PFSK-1 (cell line): ENCODE results near the gene GRAMD1B.

Experiments
- FOXP2 ChIP-seq: optimal IDR thresholded peaks from 2 replicates; pipeline ENCODE3; 2011; ENCODE audit warnings: borderline replicate concordance, control low read depth, inconsistent platforms; ENCODE audit not compliant: insufficient read depth; ENCODE audit errors: extremely low read length, extremely low read depth
- POLR2AphosphoS5 ChIP-seq: IDR thresholded peaks from 2 replicates; pipeline ENCODE4 v1.6.1; 2012; ENCODE audit warnings: low read depth, mild to moderate bottlenecking, control low read depth, low read length, moderate library complexity
- SIN3A ChIP-seq: IDR thresholded peaks from 2 replicates; pipeline ENCODE4 v1.6.1; 2012; ENCODE audit warnings: mild to moderate bottlenecking, low read length, moderate library complexity, borderline replicate concordance; ENCODE audit not compliant: insufficient read depth
- TAF1 ChIP-seq: IDR thresholded peaks from 2 replicates; pipeline ENCODE4 v1.6.1; 2012; ENCODE audit warnings: low read length, control low read depth, borderline replicate concordance; ENCODE audit not compliant: insufficient read depth
- TF ChIP-seq, protein P1 (sequence below), 2 experiments: IDR thresholded peaks; 2 replicates each; pipeline versions ENCODE4 v1.6.1 to v1.8.0; 2011 to 2012; ENCODE audit warnings: low read depth in 2 of 2, low read length in 2 of 2, control low read depth in 1 of 2, inconsistent platforms in 1 of 2, mild to moderate bottlenecking in 1 of 2, moderate library complexity in 1 of 2; ENCODE audit not compliant: insufficient read depth in 1 of 2

GRAMD1B gene

GRCh38 chr11:123392431-123392830, 37.6 kb upstream of the GRAMD1B start:
- TF ChIP-seq FOXP2 (no peak), TAF1 (no peak), POLR2AphosphoS5 (no peak), SIN3A (no peak)
- TF ChIP-seq, protein P1, sequence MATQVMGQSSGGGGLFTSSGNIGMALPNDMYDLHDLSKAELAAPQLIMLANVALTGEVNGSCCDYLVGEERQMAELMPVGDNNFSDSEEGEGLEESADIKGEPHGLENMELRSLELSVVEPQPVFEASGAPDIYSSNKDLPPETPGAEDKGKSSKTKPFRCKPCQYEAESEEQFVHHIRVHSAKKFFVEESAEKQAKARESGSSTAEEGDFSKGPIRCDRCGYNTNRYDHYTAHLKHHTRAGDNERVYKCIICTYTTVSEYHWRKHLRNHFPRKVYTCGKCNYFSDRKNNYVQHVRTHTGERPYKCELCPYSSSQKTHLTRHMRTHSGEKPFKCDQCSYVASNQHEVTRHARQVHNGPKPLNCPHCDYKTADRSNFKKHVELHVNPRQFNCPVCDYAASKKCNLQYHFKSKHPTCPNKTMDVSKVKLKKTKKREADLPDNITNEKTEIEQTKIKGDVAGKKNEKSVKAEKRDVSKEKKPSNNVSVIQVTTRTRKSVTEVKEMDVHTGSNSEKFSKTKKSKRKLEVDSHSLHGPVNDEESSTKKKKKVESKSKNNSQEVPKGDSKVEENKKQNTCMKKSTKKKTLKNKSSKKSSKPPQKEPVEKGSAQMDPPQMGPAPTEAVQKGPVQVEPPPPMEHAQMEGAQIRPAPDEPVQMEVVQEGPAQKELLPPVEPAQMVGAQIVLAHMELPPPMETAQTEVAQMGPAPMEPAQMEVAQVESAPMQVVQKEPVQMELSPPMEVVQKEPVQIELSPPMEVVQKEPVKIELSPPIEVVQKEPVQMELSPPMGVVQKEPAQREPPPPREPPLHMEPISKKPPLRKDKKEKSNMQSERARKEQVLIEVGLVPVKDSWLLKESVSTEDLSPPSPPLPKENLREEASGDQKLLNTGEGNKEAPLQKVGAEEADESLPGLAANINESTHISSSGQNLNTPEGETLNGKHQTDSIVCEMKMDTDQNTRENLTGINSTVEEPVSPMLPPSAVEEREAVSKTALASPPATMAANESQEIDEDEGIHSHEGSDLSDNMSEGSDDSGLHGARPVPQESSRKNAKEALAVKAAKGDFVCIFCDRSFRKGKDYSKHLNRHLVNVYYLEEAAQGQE (IDR thresholded peaks at IDR 0.05; ENCODE audit: insufficient read depth in 1 of 2, low read depth in 2 of 2, low read length in 2 of 2) = no peak

DNA sequence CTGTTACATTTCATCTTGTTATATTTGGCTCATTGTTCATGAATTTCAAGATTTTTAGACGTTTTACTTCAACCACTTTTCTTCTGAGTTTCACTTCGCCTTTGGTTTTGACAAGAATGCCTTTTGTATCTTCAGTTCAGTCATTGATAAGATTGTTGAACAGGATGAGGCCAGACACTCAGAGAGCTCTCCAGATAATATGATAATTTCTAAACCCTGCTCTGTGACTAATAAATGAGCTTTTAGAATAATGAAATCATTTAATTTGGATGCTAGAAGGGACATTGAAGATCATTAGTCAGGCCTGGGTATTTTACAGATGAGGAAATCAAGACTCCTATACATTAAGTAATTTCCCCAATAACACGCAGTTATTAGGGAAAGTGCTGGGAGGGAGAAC, 37.2 kb upstream of the GRAMD1B start:
- TF ChIP-seq POLR2AphosphoS5 (no peak), FOXP2 (no peak), SIN3A (no peak), TAF1 (no peak)
- TF ChIP-seq, protein P1 (IDR thresholded peaks at IDR 0.05; ENCODE audit: insufficient read depth in 1 of 2, low read depth in 2 of 2, low read length in 2 of 2) = no peak

GRCh38 chr11:123393312-123393927, 36.6 kb upstream of the GRAMD1B start:
- TF ChIP-seq, protein P1 (IDR thresholded peaks at IDR 0.05; ENCODE audit: insufficient read depth in 1 of 2, low read depth in 2 of 2, low read length in 2 of 2) = no peak
- TF ChIP-seq POLR2AphosphoS5 (no peak), FOXP2 (no peak), SIN3A (no peak), TAF1 (no peak)

GRCh38 chr11:123404676-123405075, 25.4 kb upstream of the GRAMD1B start:
- TF ChIP-seq, protein P1 (IDR thresholded peaks at IDR 0.05; ENCODE audit: insufficient read depth in 1 of 2, low read depth in 2 of 2, low read length in 2 of 2) = no peak
- TF ChIP-seq TAF1 (no peak), SIN3A (no peak), POLR2AphosphoS5 (no peak), FOXP2 (no peak)

- TF ChIP-seq SIN3A (no peak), TAF1 (no peak), FOXP2 (no peak), POLR2AphosphoS5 (no peak)
- TF ChIP-seq, protein P1 (IDR thresholded peaks at IDR 0.05; ENCODE audit: insufficient read depth in 1 of 2, low read depth in 2 of 2, low read length in 2 of 2) = no peak
These were observed 24.9 kb upstream of the GRAMD1B start for GRCh38 chr11:123405123-123405592.
